ENCODE results near the gene RNASE7. TPM values are rescaled to one million over a fixed set of nuclear protein-coding genes. Genes with fewer than 3 reads are reported as not detected.

Gene RNASE7
- total RNA-seq, 2 donors from 2014 or later: 0.74 TPM; not detected in 1

GRCh38 chr14:21018286-21018685 lies 23.9 kb upstream of the RNASE7 start:
- Histone ChIP-seq H3K4me1 (replicated peaks) (peaks cover 4% of the 10 kb centered on the region), H3K4me3 (no peak overlapping the region), H3K9me3 (no peaks in the 10 kb centered on the region), H3K27me3 (replicated peaks; ENCODE audit: insufficient read depth) (no peaks in the 10 kb centered on the region), H3K36me3 (peaks cover 0 to 5% of the 10 kb centered on the region in 2 donors), H3K27ac (no peak overlapping the region)
- intact Hi-C loops (cut with DNase I): loop anchor here (5.0 kb wide), 1 partner anchor 74 kb away; no protein-coding TSS in a partner anchor
- 71% methylated on average over 7 of the region's 7 CpGs for WGBS
- DNase-seq (ENCODE audit: low spot score): no peak
- TF ChIP-seq POLR2A (IDR thresholded peaks at IDR 0.05) (no peak), POLR2AphosphoS5 (IDR thresholded peaks at IDR 0.05) (no peak), CTCF (IDR thresholded peaks at IDR 0.05) (no peak)

- 92% methylated on average over 3 of the region's 3 CpGs for WGBS
- no peaks in the 10 kb centered on the region for H3K9me3 ChIP-seq
- H3K4me3 ChIP-seq: no peak overlapping the region
- TF ChIP-seq POLR2AphosphoS5 (IDR thresholded peaks at IDR 0.05): no peak
- no peak for TF ChIP-seq POLR2A (IDR thresholded peaks at IDR 0.05)
- TF ChIP-seq CTCF (IDR thresholded peaks at IDR 0.05): no peak
- peaks cover 4% of the 10 kb centered on the region for H3K4me1 ChIP-seq (replicated peaks)
- H3K36me3 ChIP-seq: peaks cover 0 to 5% of the 10 kb centered on the region in 2 donors
- DNase-seq (ENCODE audit: low spot score): no peak
- no peaks in the 10 kb centered on the region for H3K27me3 ChIP-seq (replicated peaks; ENCODE audit: insufficient read depth)
- intact Hi-C loops (cut with DNase I): loop anchor here (5.0 kb wide), 1 partner anchor 74 kb away; no protein-coding TSS in a partner anchor
- H3K27ac ChIP-seq: no peak overlapping the region
Measured at GRCh38 chr14:21018781-21019180, 23.4 kb upstream of the RNASE7 start.

- no peaks in the 10 kb centered on the region for H3K27me3 ChIP-seq (replicated peaks; ENCODE audit: insufficient read depth)
- peaks cover 4% of the 10 kb centered on the region for H3K4me1 ChIP-seq (replicated peaks)
- peaks cover 0 to 5% of the 10 kb centered on the region in 2 donors for H3K36me3 ChIP-seq
- no peak for DNase-seq (ENCODE audit: low spot score)
- no peaks in the 10 kb centered on the region for H3K9me3 ChIP-seq
- no peak overlapping the region for H3K27ac ChIP-seq
- H3K4me3 ChIP-seq: no peak overlapping the region
- intact Hi-C loops (cut with DNase I): loop anchor here (5.0 kb wide), 1 partner anchor 73 kb away; no protein-coding TSS in a partner anchor
- WGBS: 57% methylated on average over 1 of the region's 1 CpG
- no peak for TF ChIP-seq CTCF (IDR thresholded peaks at IDR 0.05)
- no peak for TF ChIP-seq POLR2AphosphoS5 (IDR thresholded peaks at IDR 0.05)
- no peak for TF ChIP-seq POLR2A (IDR thresholded peaks at IDR 0.05)
Measured at GRCh38 chr14:21019366-21019765, 22.8 kb upstream of the RNASE7 start.

GRCh38 chr14:21020977-21021545 lies 21.1 kb upstream of the RNASE7 start:
- Histone ChIP-seq H3K27ac (peak overlapping the region; percentile 87 to 95), H3K9me3 (no peaks in the 10 kb centered on the region), H3K27me3 (replicated peaks; ENCODE audit: insufficient read depth) (no peaks in the 10 kb centered on the region), H3K4me3 (no peak overlapping the region), H3K36me3 (peaks cover 0 to 5% of the 10 kb centered on the region in 2 donors), H3K4me1 (replicated peaks) (peaks cover 4% of the 10 kb centered on the region)
- peak; percentile 38 for DNase-seq (ENCODE audit: low spot score)
- TF ChIP-seq CTCF (IDR thresholded peaks at IDR 0.05): no peak
- no peak for TF ChIP-seq POLR2A (IDR thresholded peaks at IDR 0.05)
- TF ChIP-seq POLR2AphosphoS5 (IDR thresholded peaks at IDR 0.05): peak; percentile 80
- intact Hi-C loops (cut with DNase I): no loop called here
- WGBS: 75% methylated on average over 5 of the region's 5 CpGs

- 52% methylated on average over 5 of the region's 5 CpGs for WGBS
- peaks cover 4% of the 10 kb centered on the region for H3K4me1 ChIP-seq (replicated peaks)
- intact Hi-C loops (cut with DNase I): no loop called here
- no peaks in the 10 kb centered on the region for H3K27me3 ChIP-seq (replicated peaks; ENCODE audit: insufficient read depth)
- TF ChIP-seq CTCF (IDR thresholded peaks at IDR 0.05) (no peak), POLR2A (IDR thresholded peaks at IDR 0.05) (no peak), POLR2AphosphoS5 (IDR thresholded peaks at IDR 0.05) (no peak)
- H3K9me3 ChIP-seq: no peaks in the 10 kb centered on the region
- H3K4me3 ChIP-seq: no peak overlapping the region
- no peaks in the 10 kb centered on the region for H3K36me3 ChIP-seq
- peak overlapping the region; percentile 87 to 95 for H3K27ac ChIP-seq
- no peak for DNase-seq (ENCODE audit: low spot score)
Measured at GRCh38 chr14:21022686-21023085, 19.5 kb upstream of the RNASE7 start.

Data from prostate gland (tissue), 2 donors.